ENCODE data around the gene SGCD.

The SGCD gene

DNA sequence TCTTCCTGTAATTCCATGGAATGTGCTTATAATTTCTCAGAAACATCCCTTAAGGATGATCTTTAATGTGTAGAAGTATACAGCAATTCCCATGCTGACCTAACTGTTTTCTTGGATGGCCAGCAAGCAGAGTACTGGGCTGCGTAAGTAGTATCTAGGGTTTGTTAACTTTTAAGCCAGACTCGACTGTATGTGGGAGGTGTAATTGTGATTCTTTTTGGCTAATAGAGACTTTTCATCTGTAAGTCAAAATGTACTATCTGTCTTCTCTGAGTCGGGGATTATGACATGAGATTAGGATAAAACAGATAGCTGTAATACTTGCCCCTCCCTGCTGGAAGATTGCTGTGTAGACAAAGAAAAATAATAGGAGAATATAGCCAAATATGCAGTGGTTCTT is 169.3 kb downstream of the SGCD start:
- Histone ChIP-seq H3K36me3 (ENCODE audit: control insufficient read depth, insufficient read depth, low read length) (no peaks in the 10 kb centered on the region), H3K4me2 (ENCODE audit: low read length) (no peak overlapping the region), H3K27me3 (ENCODE audit: control insufficient read depth, insufficient read depth, low read length) (no peaks in the 10 kb centered on the region), H3K27ac (no peak overlapping the region), H3K4me3 (ENCODE audit: low read depth, low read length) (no peak overlapping the region), H3K79me2 (no peaks in the 10 kb centered on the region), H2AFZ (no peak overlapping the region), H3K4me1 (peaks cover 6% of the 10 kb centered on the region), H3K9ac (no peak overlapping the region), H3K9me3 (ENCODE audit: control insufficient read depth, low read length) (no peaks in the 10 kb centered on the region)
- TF ChIP-seq, protein P1, sequence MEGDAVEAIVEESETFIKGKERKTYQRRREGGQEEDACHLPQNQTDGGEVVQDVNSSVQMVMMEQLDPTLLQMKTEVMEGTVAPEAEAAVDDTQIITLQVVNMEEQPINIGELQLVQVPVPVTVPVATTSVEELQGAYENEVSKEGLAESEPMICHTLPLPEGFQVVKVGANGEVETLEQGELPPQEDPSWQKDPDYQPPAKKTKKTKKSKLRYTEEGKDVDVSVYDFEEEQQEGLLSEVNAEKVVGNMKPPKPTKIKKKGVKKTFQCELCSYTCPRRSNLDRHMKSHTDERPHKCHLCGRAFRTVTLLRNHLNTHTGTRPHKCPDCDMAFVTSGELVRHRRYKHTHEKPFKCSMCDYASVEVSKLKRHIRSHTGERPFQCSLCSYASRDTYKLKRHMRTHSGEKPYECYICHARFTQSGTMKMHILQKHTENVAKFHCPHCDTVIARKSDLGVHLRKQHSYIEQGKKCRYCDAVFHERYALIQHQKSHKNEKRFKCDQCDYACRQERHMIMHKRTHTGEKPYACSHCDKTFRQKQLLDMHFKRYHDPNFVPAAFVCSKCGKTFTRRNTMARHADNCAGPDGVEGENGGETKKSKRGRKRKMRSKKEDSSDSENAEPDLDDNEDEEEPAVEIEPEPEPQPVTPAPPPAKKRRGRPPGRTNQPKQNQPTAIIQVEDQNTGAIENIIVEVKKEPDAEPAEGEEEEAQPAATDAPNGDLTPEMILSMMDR (IDR thresholded peaks at IDR 0.05) = no peak

DNA sequence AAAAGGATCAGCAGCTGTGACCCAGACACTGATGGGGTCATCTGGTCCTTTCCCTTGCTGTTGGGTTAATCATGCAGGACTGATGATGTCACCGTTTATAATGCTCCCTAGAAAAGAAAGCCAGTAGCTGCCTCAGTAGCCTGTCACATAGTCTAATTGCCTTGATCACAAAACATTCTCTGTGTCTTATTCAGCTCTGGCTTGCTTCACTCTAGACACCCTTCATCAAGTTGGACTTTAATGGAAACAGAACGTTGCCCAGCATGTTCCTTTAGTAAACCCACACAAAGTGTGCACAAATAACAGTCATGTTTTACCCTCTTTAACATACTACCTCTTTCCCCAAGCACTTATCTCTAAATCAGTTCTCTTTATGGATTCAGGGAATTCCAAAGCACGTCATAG is 170.8 kb downstream of the SGCD start:
- no peaks in the 10 kb centered on the region for H3K36me3 ChIP-seq (ENCODE audit: control insufficient read depth, insufficient read depth, low read length)
- H3K79me2 ChIP-seq = no peaks in the 10 kb centered on the region
- H2AFZ ChIP-seq = no peak overlapping the region
- peaks cover 6% of the 10 kb centered on the region for H3K4me1 ChIP-seq
- no peaks in the 10 kb centered on the region for H3K27me3 ChIP-seq (ENCODE audit: control insufficient read depth, insufficient read depth, low read length)
- no peak overlapping the region for H3K9ac ChIP-seq
- H3K4me2 ChIP-seq (ENCODE audit: low read length) = no peak overlapping the region
- TF ChIP-seq, protein P1 (IDR thresholded peaks at IDR 0.05) = no peak
- no peak overlapping the region for H3K27ac ChIP-seq
- no peak overlapping the region for H3K4me3 ChIP-seq (ENCODE audit: low read depth, low read length)
- no peaks in the 10 kb centered on the region for H3K9me3 ChIP-seq (ENCODE audit: control insufficient read depth, low read length)

DNA sequence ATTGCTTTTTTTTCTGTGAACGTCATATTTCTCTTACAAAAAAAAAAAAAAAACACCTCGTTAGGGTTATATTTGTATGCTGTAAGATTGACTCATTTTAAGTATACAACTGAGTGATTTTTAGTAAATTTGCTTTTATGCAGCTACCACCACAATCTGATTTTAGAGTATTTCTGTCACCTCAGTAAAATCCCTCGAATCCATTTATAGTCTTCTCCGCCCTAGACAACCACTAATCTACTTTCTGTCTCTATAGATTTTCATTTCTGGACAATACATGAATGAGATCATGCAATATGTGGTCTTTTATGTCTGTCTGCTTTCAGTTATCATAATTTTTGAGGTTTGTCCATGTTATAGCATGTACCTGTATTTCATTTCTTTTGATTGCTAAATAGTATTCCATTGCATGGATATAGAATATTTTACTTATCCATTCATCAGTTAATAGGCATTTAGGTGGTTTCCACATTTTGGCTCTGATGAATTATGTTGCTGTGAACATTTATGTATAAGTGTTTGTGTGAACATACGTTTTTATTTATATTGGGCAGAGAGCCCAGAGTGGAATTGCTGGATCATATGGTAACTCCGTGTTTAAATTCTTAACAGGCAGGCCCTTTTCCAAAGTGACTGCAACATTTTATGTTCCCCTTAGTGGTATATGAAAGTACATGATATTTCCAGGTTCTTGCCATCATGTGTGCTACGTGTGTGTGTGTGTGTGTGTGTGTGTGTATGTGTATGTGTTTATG is 171.4 kb downstream of the SGCD start:
- Histone ChIP-seq H3K27ac (no peak overlapping the region), H3K4me1 (peaks cover 6% of the 10 kb centered on the region), H3K36me3 (ENCODE audit: control insufficient read depth, insufficient read depth, low read length) (no peaks in the 10 kb centered on the region), H3K4me3 (ENCODE audit: low read depth, low read length) (no peak overlapping the region), H3K27me3 (ENCODE audit: control insufficient read depth, insufficient read depth, low read length) (no peaks in the 10 kb centered on the region), H3K9ac (no peak overlapping the region), H2AFZ (no peak overlapping the region), H3K79me2 (no peaks in the 10 kb centered on the region), H3K4me2 (ENCODE audit: low read length) (no peak overlapping the region), H3K9me3 (ENCODE audit: control insufficient read depth, low read length) (no peaks in the 10 kb centered on the region)
- TF ChIP-seq, protein P1 (IDR thresholded peaks at IDR 0.05) = no peak

DNA sequence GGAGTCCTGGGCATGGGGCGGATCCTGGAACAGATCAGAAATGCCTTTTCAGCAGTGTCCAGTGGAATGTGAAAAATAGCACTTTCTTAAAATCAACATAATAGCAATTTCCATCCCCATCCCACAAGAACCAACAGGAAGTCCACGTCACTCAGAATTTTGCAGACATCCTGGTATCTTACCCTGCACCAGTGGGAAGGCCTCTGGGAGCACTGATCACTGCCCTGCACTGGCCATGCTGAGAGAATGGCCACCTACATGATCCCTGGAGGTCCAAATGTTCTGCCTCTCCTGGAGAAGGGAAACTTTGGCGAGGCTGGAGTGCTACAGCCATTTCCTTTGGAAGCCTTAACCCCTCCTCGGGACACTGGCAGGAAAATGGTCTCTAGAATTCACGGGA is 173.8 kb downstream of the SGCD start:
- H3K9ac ChIP-seq = no peak overlapping the region
- H3K9me3 ChIP-seq (ENCODE audit: control insufficient read depth, low read length) = no peaks in the 10 kb centered on the region
- no peaks in the 10 kb centered on the region for H3K36me3 ChIP-seq (ENCODE audit: control insufficient read depth, insufficient read depth, low read length)
- peaks cover 6% of the 10 kb centered on the region for H3K4me1 ChIP-seq
- no peaks in the 10 kb centered on the region for H3K27me3 ChIP-seq (ENCODE audit: control insufficient read depth, insufficient read depth, low read length)
- H2AFZ ChIP-seq = peak overlapping the region; percentile 31
- peak overlapping the region; percentile 76 for H3K27ac ChIP-seq
- no peaks in the 10 kb centered on the region for H3K79me2 ChIP-seq
- peak overlapping the region; percentile 3 for H3K4me2 ChIP-seq (ENCODE audit: low read length)
- no peak overlapping the region for H3K4me3 ChIP-seq (ENCODE audit: low read depth, low read length)
- TF ChIP-seq, protein P1 (IDR thresholded peaks at IDR 0.05) = no peak

DNA sequence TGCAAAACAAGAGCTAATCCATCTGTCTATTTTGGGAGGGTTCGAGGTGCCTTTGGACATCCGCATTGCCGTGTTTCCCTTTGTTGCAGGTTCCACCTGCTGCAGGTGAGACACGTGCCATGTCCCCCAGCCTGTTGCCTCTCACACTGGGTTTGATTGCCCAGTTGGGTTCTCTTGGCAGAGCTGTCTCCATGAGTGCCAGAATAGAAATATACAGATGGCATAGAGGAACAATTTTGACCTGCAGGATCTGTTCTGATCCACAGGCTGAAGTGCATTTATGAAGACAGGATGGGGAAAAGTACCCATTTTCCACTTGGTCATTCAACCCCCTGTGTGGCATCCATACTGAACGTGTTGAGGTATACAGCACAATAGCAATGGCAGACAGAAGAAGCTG is 178.1 kb downstream of the SGCD start:
- H3K27ac ChIP-seq = no peak overlapping the region
- no peaks in the 10 kb centered on the region for H3K27me3 ChIP-seq (ENCODE audit: control insufficient read depth, insufficient read depth, low read length)
- H3K79me2 ChIP-seq = no peaks in the 10 kb centered on the region
- H3K4me2 ChIP-seq (ENCODE audit: low read length) = no peak overlapping the region
- no peak overlapping the region for H3K4me3 ChIP-seq (ENCODE audit: low read depth, low read length)
- no peaks in the 10 kb centered on the region for H3K36me3 ChIP-seq (ENCODE audit: control insufficient read depth, insufficient read depth, low read length)
- no peaks in the 10 kb centered on the region for H3K9me3 ChIP-seq (ENCODE audit: control insufficient read depth, low read length)
- TF ChIP-seq, protein P1 (IDR thresholded peaks at IDR 0.05) = no peak
- H3K4me1 ChIP-seq = peaks cover 7% of the 10 kb centered on the region
- no peak overlapping the region for H2AFZ ChIP-seq
- no peak overlapping the region for H3K9ac ChIP-seq
